Uterus (tissue), 4 donors: ENCODE results near the gene FAM47E. TPM values are rescaled to one million over a fixed set of nuclear protein-coding genes. Genes with fewer than 3 reads are reported as not detected.

ENCODE experiments used
- DNase-seq, 2 donors: peaks; one replicate each; pipeline ENCODE4 v3.0.0-alpha.2; 2019 to 2020
- H3K27ac ChIP-seq, 2 donors: fragments of 200-600 bp; sonication (generic); 1 replicate in 1 of 2; 2 replicates in 1 of 2; pipeline ENCODE4 v1.5.1; 2016 to 2018
- H3K27me3 ChIP-seq, 2 donors: fragments of 200-600 bp; sonication (generic); one replicate each; pipeline ENCODE4 v1.5.1; 2018 to 2019; ENCODE audit warnings: control low read depth in 1 of 2
- H3K36me3 ChIP-seq, 2 donors: fragments of 200-600 bp; sonication (generic); one replicate each; pipeline ENCODE4 v1.5.1; 2019; ENCODE audit warnings: control low read depth in 1 of 2
- H3K4me1 ChIP-seq, 2 donors: fragments of 200-600 bp; sonication (generic); one replicate each; pipeline ENCODE4 v1.5.1; 2018 to 2019; ENCODE audit warnings: control low read depth in 1 of 2
- H3K4me3 ChIP-seq, 2 donors: fragments of 200-600 bp; sonication (generic); 1 replicate in 1 of 2; 2 replicates in 1 of 2; pipeline ENCODE4 v1.5.1; 2018 to 2019; ENCODE audit warnings: mild to moderate bottlenecking in 1 of 2
- H3K9me3 ChIP-seq, 2 donors: fragments of 200-600 bp; sonication (generic); one replicate each; pipeline ENCODE4 v1.5.1; 2019; ENCODE audit warnings: control low read depth in 1 of 2
- POLR2A ChIP-seq, 2 donors: fragments of 450-650 bp; IDR thresholded peaks; one replicate each; pipeline ENCODE4 v1.6.1; 2016; ENCODE audit warnings: antibody characterized with exemption in 2 of 2, mild to moderate bottlenecking in 1 of 2, moderate library complexity in 1 of 2
- intact Hi-C: fragments of 100-400 bp; cut with DNase I; formaldehyde crosslinking; loops from one replicate; pipeline ENCODE4 v1.15.1; 2023; ENCODE audit warnings: low total_unique reads
- total RNA-seq, 4 donors: library from RNA; depleted of rRNA in 3 of 4; stranded (reverse); fragments of >200 nt in 3 of 4; gene quantifications; one replicate each; pipeline versions ENCODE4 v1.1.0 to v1.2.4, GENCODE V29; 2014 to 2023
- TF ChIP-seq, protein P1 (sequence below), 4 experiments: fragments of 200-600 bp in 2 of 4; fragments of 450-650 bp in 2 of 4; sonication (generic) in 2 of 4; IDR thresholded peaks; one replicate each; pipeline ENCODE4 v1.5.1; 2016 to 2019; ENCODE audit warnings: antibody characterized with exemption in 4 of 4, mild to moderate bottlenecking in 2 of 4, moderate library complexity in 1 of 4
- donor health status: DM: yes; HTN: yes; CAD: no.

The FAM47E gene
- total RNA-seq, 4 donors from 2014 or later: 0.29 to 1.4 (median 1.2) TPM; not detected in 1

DNA sequence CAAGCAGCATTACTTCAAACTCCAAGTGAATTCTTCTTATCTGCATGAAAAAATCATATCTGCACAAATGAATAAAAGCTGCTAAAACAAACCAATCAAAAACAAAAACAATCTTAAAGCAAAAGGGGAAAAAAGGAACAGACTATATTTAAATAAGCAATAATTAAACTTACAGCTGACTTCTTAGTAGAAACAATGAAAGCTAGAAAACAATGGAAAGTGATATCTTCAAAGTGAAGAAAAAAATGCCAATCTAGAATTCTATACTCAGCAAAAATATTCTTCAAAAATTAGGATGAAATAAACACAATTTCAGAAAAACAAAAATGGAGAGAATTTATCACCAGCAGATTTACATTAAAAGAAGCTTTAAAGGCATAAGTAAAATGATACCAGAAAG, 75.0 kb downstream of the FAM47E start:
- DNase-seq: no peak
- peaks cover 0 to 26% of the 10 kb centered on the region in 2 donors for H3K9me3 ChIP-seq
- H3K36me3 ChIP-seq: no peaks in the 10 kb centered on the region
- H3K4me1 ChIP-seq: no peaks in the 10 kb centered on the region
- intact Hi-C loops: no loop called here
- no peaks in the 10 kb centered on the region for H3K27me3 ChIP-seq
- no peak overlapping the region for H3K4me3 ChIP-seq
- no peak overlapping the region for H3K27ac ChIP-seq
- TF ChIP-seq, protein P1, sequence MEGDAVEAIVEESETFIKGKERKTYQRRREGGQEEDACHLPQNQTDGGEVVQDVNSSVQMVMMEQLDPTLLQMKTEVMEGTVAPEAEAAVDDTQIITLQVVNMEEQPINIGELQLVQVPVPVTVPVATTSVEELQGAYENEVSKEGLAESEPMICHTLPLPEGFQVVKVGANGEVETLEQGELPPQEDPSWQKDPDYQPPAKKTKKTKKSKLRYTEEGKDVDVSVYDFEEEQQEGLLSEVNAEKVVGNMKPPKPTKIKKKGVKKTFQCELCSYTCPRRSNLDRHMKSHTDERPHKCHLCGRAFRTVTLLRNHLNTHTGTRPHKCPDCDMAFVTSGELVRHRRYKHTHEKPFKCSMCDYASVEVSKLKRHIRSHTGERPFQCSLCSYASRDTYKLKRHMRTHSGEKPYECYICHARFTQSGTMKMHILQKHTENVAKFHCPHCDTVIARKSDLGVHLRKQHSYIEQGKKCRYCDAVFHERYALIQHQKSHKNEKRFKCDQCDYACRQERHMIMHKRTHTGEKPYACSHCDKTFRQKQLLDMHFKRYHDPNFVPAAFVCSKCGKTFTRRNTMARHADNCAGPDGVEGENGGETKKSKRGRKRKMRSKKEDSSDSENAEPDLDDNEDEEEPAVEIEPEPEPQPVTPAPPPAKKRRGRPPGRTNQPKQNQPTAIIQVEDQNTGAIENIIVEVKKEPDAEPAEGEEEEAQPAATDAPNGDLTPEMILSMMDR (IDR thresholded peaks at IDR 0.05): no peak
- no peak for TF ChIP-seq POLR2A (IDR thresholded peaks at IDR 0.05)

Other genes with a start within 250 kb of the FAM47E start
- gene CXCL9, start 244.2 kb upstream of the FAM47E start, total RNA-seq: under 1 TPM in 2 of 4 donors, not detected in 2; 0.14 to 0.21 TPM
- gene CXCL10, start 228.2 kb upstream of the FAM47E start, total RNA-seq: 1 to 10 TPM in 1 of 4 donors, under 1 TPM in 1, not detected in 2; 0.52 to 1.9 TPM
- under 1 TPM in 1 of 4 donors, not detected in 3; 0.14 TPM for gene CXCL11, start 215.7 kb upstream of the FAM47E start, total RNA-seq
- 1 to 10 TPM in 1 of 4 donors, under 1 TPM in 1, not detected in 2; 0.55 to 1.4 TPM for gene ART3, start 177.0 kb upstream of the FAM47E start, total RNA-seq
- gene NUP54, start 103.3 kb upstream of the FAM47E start, total RNA-seq: 10 to 100 TPM; 31.2 to 99.5 (median 62.6) TPM
- gene SCARB2, start 37.9 kb upstream of the FAM47E start, total RNA-seq: 100 to 1,000 TPM; 150 to 233 (median 196) TPM
- gene STBD1, start 55.0 kb downstream of the FAM47E start, total RNA-seq: 1 to 10 TPM in 2 of 4 donors, under 1 TPM in 2; 0.59 to 5.5 (median 2.2) TPM
- 1 to 10 TPM in 1 of 4 donors, under 1 TPM in 2, not detected in 1; under 0.01 to 2.2 (median 0.34) TPM for gene CCDC158, start 169.4 kb downstream of the FAM47E start, total RNA-seq
- gene SHROOM3, start 183.5 kb downstream of the FAM47E start, total RNA-seq: 10 to 100 TPM in 1 of 4 donors, 1 to 10 TPM in 3; 1.5 to 24.1 (median 3.4) TPM